Daoy (cell line): ENCODE measurements around the gene PLK5. TPM values are rescaled to one million over a fixed set of nuclear protein-coding genes. Genes with fewer than 3 reads are reported as not detected.

Source experiments
- DNase-seq: peaks from one replicate; pipeline ENCODE4 v3.0.0-alpha.2; 2015; ENCODE audit warnings: low read depth
- total RNA-seq: library from RNA; depleted of rRNA; stranded (reverse); fragments of >200 nt; shearing (Covaris generic); gene quantifications from 2 replicates; pipeline ENCODE4 v1.2.3, GENCODE V29; 2014; rRNA removed

Gene PLK5
- total RNA-seq, 1 experiment from 2014 or later: not detected

- DNase-seq: no peak
These were observed 53.4 kb downstream of the PLK5 start for GRCh38 chr19:1577090-1577928.

- no peak for DNase-seq
These were observed 54.2 kb downstream of the PLK5 start for GRCh38 chr19:1577929-1578618.

GRCh38 chr19:1579222-1579621 is 55.3 kb downstream of the PLK5 start:
- no peak for DNase-seq

- DNase-seq: no peak
These were observed 56.5 kb downstream of the PLK5 start for GRCh38 chr19:1580382-1580781.

- DNase-seq: no peak
These were observed 57.1 kb downstream of the PLK5 start for GRCh38 chr19:1580957-1581356.

- no peak for DNase-seq
These were observed 58.3 kb downstream of the PLK5 start for GRCh38 chr19:1582201-1582600.

- no peak for DNase-seq
These were observed 60.8 kb downstream of the PLK5 start for GRCh38 chr19:1584500-1585242.

- no peak for DNase-seq
These were observed 61.3 kb downstream of the PLK5 start for GRCh38 chr19:1585243-1585580.

Other genes starting within 250 kb of the PLK5 start
- 59.0 and 104 TPM in 2 replicates for gene FAM174C, start 248.5 kb upstream of the PLK5 start, total RNA-seq
- 0.17 and 0.21 TPM in 2 replicates for gene EFNA2, start 238.2 kb upstream of the PLK5 start, total RNA-seq
- gene NDUFS7, start 140.2 kb upstream of the PLK5 start, total RNA-seq: 91.7 and 124 TPM in 2 replicates
- gene GAMT, start 122.5 kb upstream of the PLK5 start, total RNA-seq: 23.5 and 26.3 TPM in 2 replicates
- gene DAZAP1, start 116.5 kb upstream of the PLK5 start, total RNA-seq: 96.2 and 115 TPM in 2 replicates
- 2,933 and 3,531 TPM in 2 replicates for gene RPS15, start 85.7 kb upstream of the PLK5 start, total RNA-seq
- 0.17 TPM in 1 of 2 replicates, not detected in the other for gene APC2, start 74.0 kb upstream of the PLK5 start, total RNA-seq
- gene C19orf25, start 44.9 kb upstream of the PLK5 start, total RNA-seq: 45.8 and 53.9 TPM in 2 replicates
- 0.11 and 1.3 TPM in 2 replicates for gene PCSK4, start 33.7 kb upstream of the PLK5 start, total RNA-seq
- 2.3 and 3.7 TPM in 2 replicates for gene REEP6, start 32.9 kb upstream of the PLK5 start, total RNA-seq
- gene ADAMTSL5, start 11.1 kb upstream of the PLK5 start, total RNA-seq: 0.57 TPM in 1 of 2 replicates, not detected in the other
- 71.4 and 72.7 TPM in 2 replicates for gene MEX3D, start 44.2 kb downstream of the PLK5 start, total RNA-seq
- 115 and 130 TPM in 2 replicates for gene MBD3, start 68.8 kb downstream of the PLK5 start, total RNA-seq
- gene UQCR11, start 81.4 kb downstream of the PLK5 start, total RNA-seq: 84.4 and 85.5 TPM in 2 replicates
- 91.7 and 92.8 TPM in 2 replicates for gene TCF3, start 128.5 kb downstream of the PLK5 start, total RNA-seq
- not detected in 2 replicates for gene ONECUT3, start 229.4 kb downstream of the PLK5 start, total RNA-seq